ENCODE data around the gene PARL. TPM values are rescaled to one million over a fixed set of nuclear protein-coding genes. Genes with fewer than 3 reads are reported as not detected.

Gene PARL
- total RNA-seq, 1 donor from 2014 or later, result 36.6 TPM

- Histone ChIP-seq H3K9me3 (no peaks in the 10 kb centered on the region), H3K36me3 (no peaks in the 10 kb centered on the region), H3K4me1 (no peaks in the 10 kb centered on the region), H3K27ac (no peak overlapping the region), H3K27me3 (no peaks in the 10 kb centered on the region), H3K4me3 (no peak overlapping the region)
- no peak for DNase-seq (ENCODE audit: extremely low spot score in 2 of 2)
- intact Hi-C loops (cut with DNase I), result no loop called here
- TF ChIP-seq POLR2AphosphoS5 (IDR thresholded peaks at IDR 0.05; ENCODE audit: insufficient read depth in 1 of 2, low read depth in 1 of 2), result no peak
- TF ChIP-seq, protein P1, sequence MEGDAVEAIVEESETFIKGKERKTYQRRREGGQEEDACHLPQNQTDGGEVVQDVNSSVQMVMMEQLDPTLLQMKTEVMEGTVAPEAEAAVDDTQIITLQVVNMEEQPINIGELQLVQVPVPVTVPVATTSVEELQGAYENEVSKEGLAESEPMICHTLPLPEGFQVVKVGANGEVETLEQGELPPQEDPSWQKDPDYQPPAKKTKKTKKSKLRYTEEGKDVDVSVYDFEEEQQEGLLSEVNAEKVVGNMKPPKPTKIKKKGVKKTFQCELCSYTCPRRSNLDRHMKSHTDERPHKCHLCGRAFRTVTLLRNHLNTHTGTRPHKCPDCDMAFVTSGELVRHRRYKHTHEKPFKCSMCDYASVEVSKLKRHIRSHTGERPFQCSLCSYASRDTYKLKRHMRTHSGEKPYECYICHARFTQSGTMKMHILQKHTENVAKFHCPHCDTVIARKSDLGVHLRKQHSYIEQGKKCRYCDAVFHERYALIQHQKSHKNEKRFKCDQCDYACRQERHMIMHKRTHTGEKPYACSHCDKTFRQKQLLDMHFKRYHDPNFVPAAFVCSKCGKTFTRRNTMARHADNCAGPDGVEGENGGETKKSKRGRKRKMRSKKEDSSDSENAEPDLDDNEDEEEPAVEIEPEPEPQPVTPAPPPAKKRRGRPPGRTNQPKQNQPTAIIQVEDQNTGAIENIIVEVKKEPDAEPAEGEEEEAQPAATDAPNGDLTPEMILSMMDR (IDR thresholded peaks at IDR 0.05), result no peak
- no peak for TF ChIP-seq POLR2A (IDR thresholded peaks at IDR 0.05)
These were observed 28.4 kb upstream of the PARL start for GRCh38 chr3:183912895-183913579.

DNA sequence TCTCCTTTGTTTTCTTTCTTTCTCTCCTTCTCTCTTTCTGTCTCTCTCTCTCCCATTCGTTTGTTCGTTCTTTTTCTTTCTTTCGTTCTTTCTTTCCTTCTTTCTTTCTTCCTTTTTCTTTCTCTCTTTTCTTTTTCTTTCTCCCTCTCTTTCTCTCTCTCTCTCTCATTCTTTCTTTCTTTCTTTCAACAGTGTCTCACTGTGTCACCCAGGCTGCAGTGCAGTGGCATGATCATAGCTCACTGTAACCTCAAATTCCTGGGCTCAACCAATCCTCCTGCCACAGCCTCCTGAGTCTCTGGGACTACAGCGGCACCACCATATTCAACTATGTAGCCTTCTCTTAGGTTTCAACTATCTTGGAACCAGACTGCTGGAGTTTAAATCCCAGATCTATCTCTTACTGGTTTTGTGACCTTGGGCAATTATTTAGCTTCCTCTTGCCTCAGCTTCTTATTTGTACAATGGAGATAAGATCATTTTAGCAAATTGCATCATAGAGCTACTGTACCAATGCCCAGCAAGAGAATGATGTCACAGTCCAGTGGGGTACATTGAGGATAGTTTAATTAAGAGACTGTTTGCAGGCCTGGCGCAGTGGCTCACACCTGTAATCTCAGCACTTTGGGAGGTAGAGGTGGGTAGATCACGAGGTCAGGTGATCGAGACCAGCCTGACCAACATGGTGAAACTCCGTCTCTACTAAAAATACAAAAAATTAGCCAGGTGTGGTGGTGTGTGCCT is 27.3 kb upstream of the PARL start:
- no peak for TF ChIP-seq POLR2A (IDR thresholded peaks at IDR 0.05)
- TF ChIP-seq, protein P1 (IDR thresholded peaks at IDR 0.05), result no peak
- TF ChIP-seq POLR2AphosphoS5 (IDR thresholded peaks at IDR 0.05; ENCODE audit: insufficient read depth in 1 of 2, low read depth in 1 of 2), result no peak
- H3K4me3 ChIP-seq, result no peak overlapping the region
- H3K36me3 ChIP-seq, result no peaks in the 10 kb centered on the region
- DNase-seq (ENCODE audit: extremely low spot score in 2 of 2), result no peak
- no peaks in the 10 kb centered on the region for H3K27me3 ChIP-seq
- intact Hi-C loops (cut with DNase I), result no loop called here
- H3K27ac ChIP-seq, result no peak overlapping the region
- H3K4me1 ChIP-seq, result no peaks in the 10 kb centered on the region
- H3K9me3 ChIP-seq, result no peaks in the 10 kb centered on the region

DNA sequence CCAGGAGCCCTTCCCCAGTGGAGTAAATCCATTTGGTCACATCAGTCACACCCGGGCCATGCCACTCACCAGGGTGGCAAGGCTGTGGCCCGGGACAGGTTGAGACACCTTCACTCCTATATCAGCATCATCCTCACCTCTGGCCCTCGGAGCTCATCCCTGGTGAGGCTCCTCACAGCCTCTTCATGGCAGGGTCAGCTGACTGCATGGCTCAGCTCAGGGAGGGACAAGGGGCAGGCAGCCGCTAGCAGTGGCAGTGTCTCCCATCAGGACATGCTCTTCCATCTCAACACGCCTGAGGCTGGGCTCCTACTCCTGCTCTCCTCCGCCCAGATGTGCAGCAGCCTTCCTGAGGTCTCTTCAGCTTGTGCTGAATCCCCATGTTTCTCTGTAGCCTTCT is 26.4 kb upstream of the PARL start:
- H3K9me3 ChIP-seq, result no peaks in the 10 kb centered on the region
- H3K36me3 ChIP-seq, result no peaks in the 10 kb centered on the region
- intact Hi-C loops (cut with DNase I), result no loop called here
- TF ChIP-seq POLR2A (IDR thresholded peaks at IDR 0.05) (no peak), POLR2AphosphoS5 (IDR thresholded peaks at IDR 0.05; ENCODE audit: insufficient read depth in 1 of 2, low read depth in 1 of 2) (no peak)
- TF ChIP-seq, protein P1 (IDR thresholded peaks at IDR 0.05), result no peak
- DNase-seq (ENCODE audit: extremely low spot score in 2 of 2), result no peak
- no peak overlapping the region for H3K4me3 ChIP-seq
- H3K27ac ChIP-seq, result no peak overlapping the region
- H3K27me3 ChIP-seq, result no peaks in the 10 kb centered on the region
- H3K4me1 ChIP-seq, result no peaks in the 10 kb centered on the region

GRCh38 chr3:183909030-183909600 is 24.4 kb upstream of the PARL start:
- Histone ChIP-seq H3K4me1 (no peaks in the 10 kb centered on the region), H3K27me3 (no peaks in the 10 kb centered on the region), H3K4me3 (no peak overlapping the region), H3K36me3 (no peaks in the 10 kb centered on the region), H3K9me3 (no peaks in the 10 kb centered on the region), H3K27ac (no peak overlapping the region)
- TF ChIP-seq POLR2A (IDR thresholded peaks at IDR 0.05) (no peak), POLR2AphosphoS5 (IDR thresholded peaks at IDR 0.05; ENCODE audit: insufficient read depth in 1 of 2, low read depth in 1 of 2) (no peak)
- TF ChIP-seq, protein P1 (IDR thresholded peaks at IDR 0.05), result no peak
- intact Hi-C loops (cut with DNase I), result no loop called here
- no peak for DNase-seq (ENCODE audit: extremely low spot score in 2 of 2)
